ENCODE measurements around the gene PCDH12.
"Not testable (repeated sequence)": the region's sequence is repeated elsewhere in the genome, so short reads cannot be mapped to it uniquely, and the experiment has no call there.

Gene PCDH12

DNA sequence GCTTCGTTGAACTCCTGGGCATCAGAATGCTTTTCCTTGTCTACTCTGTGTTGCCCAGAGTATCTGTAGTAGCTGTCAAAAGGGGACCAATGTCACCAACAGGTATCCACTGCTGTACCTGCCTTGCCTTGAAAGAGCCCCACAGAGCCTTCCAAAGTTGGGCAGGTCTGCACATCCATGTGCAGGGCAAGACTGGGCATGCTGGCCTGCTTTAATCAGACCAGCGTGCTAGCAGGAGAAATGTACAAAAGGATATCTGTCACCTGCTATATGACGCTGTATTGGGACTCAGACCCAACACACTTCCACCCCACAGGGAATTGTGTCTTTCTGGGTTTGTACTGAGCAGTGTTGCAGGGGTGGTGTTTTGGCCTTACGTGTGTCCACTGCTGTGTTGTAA, 22.5 kb downstream of the PCDH12 start:
- FAIRE-seq, result no peak

DNA sequence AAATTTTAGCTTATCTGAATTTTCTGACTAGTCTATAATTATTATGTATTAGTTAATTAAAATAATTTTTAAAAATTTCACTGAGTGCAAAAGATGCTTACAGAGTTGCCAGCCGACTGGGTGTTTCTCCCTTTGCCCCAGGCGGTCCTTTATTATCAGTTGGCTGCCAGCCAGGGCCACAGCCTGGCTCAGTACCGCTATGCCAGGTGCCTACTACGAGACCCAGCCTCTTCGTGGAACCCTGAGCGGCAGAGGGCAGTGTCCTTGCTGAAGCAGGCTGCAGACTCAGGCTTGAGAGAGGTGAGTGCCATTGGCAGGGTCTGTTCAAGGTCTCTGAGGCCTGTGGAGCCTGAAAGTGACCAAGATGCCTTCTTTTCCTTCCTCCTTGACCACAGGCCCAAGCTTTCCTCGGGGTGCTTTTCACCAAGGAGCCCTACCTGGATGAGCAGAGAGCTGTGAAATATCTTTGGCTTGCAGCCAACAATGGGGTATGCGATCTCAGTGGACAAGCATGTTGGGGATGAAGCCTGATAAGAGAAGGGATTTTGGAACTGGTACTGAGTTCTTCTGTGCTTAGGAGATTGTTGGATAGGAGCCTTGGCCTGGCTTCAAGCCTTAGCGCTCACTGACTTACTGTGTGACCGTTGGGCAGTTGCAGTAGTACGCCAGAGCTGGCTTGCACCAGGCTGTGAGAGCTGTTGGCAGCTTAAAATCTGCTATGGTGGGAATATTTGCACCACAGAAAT, 23.7 kb downstream of the PCDH12 start:
- no peak for FAIRE-seq

DNA sequence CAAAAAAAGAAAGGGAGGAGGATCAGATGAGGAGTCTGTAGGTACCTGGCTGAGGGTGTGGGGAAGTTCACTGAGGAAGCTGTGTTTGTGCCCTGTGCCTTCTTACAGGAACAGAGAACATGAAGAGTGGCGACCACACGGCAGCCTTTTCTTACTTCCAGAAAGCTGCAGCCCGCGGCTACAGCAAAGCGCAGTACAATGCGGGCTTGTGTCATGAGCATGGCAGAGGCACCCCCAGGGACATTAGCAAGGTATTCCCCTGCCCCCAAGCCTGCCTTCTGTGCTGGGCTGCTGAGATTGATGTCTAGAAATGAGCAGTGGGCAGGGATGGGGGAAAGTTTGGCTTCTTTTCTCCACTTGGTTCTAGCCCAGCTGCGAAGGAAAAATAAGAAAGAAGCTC, 24.9 kb downstream of the PCDH12 start:
- no peak for FAIRE-seq

DNA sequence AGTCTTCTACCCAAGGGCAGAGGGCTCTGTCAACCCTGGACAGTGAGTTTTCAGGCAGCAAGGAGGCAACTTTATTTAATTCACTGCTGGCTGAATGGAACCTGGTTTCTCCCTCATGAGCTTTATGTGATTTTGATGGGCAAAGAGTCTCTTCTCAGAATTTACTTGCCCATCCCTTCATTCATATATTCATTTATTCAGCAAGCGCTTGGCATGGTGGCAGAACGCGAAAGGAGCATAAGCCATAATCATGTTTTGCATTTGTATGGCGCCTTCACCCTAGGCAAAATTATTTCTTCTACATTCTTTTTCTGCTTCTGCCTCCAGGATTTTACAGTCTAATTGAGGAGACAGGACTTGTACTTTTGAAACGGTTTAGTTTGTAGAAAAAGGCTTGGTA, 26.3 kb downstream of the PCDH12 start:
- no peak for FAIRE-seq

DNA sequence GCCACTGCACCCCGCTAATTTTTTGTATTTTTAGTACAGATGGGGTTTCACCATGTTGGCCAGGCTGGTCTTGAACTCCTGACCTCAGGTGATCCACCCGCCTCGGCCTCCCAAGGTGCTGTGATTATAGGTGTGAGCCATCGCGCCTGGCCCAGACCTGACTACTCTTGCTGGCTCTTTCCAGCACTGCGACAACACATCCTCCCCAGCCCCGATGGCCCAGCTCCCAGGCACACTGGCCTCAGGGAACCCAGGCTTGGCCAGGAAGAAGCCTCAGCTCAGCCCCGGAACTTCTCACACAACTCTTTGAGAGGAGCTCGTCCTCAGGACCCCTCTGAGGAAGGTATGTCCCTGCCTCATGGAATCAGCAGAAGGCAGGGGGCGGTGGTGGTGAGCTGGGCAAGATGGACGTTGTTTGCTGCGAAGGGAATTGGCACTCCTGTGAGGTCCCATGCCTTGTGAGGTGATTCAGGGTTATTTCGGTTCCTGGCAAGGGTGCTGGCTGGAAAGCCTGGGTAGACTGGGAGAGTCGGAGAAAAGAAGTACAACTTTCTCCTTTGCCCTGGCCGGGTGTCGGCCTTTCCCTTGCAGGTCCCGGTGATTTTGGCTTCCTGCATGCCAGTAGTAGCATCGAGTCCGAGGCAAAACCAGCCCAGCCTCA, 28.5 kb downstream of the PCDH12 start:
- FAIRE-seq, result no peak

DNA sequence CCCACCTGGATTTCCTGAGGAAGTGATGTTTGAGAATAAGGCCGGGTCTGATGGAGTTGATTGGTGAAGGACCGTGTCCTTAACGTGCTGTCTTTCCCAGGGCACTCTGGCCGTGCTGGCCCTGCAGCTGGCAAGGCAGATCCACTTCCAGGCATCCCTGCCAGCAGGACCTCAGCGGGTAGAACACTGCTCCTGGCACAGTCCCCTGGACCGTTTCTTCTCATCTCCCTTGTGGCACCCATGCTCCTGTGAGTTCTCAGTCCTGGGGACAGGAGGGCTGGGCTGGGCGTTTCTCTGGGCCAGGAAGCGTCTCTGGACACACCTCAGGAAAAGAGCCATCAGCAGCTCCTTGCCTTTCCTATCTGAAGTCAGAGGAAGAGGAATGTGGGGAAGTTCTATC, 30.0 kb downstream of the PCDH12 start:
- FAIRE-seq, result no peak

DNA sequence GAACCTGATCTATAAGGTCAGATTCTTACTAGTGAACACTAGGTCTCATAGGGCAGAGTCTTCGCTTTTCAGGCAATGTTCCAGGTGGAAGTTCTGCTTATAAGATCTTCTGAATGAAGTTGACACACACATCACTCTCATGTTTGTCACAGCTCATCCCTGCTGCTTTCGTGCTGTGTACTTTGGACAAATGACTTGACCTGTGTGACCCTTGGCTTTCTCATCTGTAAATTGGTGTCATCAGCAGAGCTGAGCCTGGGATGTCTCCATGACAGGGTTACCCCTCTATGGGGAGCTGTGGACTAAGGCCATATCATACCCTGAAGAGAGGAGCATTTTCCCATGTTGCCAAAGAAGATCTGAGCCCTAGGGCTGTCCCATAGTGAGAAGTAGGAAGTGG, 31.6 kb downstream of the PCDH12 start:
- FAIRE-seq, result no peak

DNA sequence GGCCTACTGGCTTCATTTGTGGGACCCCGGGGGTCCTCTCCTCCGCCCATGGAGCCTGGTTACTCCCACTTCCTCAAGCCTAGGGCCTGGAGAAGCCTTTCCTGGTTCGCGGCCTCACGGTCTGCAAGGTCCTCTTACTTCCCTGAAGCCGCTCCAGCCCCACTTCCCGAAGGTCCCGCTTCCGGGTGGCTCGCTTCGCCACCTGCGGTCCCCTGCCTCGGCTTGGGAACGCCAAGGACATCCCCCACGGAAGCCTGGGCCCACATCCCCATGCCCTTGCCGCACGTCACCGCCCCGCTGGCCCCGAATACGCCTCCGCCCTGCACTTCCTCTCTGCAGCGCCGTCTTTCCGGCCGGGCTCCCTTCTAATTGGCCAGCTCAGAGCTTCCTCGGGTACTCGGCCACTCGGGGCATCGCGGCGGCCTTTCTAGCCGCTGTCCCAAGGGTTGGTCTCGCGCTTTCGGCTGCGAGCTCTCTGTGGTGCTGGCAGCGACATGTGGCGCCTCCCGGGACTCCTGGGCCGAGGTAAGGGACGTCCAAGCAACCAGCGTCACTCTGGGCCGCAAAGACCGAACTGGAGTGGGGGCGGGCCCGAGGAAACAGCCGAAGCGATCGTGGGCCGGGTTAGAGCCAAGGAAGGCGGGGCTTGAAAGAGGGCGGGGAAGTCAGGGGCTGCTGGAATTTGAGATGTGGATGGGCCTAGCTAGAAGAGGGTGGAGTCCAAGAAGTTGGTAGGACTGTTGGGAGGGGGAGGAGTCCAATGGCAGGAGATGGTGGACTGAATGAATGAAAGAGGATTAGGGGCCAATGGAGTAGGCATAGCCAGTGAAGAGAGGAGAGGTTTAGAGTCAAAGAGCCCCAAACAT, 34.3 kb downstream of the PCDH12 start, which contains the start of gene DELE1:
TSS of gene DELE1 (plus strand) at position 424 of the 866 bp plus-strand sequence. CDS start at position 495, 71 bp downstream.
- no peak for FAIRE-seq

DNA sequence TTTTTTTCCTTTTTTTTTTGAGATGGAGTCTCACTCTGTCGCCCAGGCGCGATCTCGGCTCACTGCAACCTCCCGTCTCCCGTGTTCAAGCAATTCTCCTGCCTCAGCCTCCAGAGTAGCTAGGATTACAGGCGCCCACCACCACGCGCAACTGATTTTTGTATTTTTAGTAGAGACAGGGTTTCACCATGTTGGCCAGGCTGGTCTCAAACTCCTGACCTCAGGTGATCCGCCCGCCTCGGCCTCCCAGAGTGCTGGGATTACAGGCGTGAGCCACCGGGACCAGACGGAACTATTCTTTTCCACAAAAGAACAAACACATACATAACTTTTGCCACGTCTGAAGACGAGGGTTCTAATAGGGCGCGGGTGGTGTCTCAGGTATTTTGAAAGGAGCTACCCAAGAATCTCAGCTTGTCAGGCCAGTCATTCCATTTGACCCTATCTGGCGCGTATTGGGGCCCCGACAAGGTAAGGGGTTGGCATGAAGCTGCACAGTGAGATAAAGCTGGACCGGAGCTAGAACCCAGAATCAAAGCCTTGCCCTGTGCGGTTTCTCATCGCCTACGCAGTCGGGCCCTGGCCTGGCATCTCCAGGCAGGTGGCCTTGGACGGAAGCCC, 35.1 kb downstream of the PCDH12 start:
- not testable (repeated sequence) for FAIRE-seq

DNA sequence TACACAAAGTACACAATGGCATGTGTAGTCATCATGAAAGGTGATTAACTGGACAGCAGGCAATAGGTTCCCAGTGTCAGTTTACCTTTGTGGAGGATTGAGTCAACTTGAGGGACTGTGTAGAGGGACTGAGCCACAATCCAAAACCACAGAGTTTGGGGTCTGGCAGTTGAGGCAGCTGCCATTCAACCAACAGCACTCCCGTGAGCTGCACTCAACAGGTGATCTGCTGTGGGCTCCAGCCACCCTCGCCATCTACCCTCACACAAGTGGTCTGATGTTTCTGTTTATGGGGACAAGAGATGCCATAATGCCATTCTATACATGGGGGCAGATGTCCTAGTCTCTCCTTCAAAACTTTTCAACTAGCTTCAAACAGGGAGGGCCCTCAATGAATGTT, 37.2 kb downstream of the PCDH12 start:
- FAIRE-seq, result no peak

DNA sequence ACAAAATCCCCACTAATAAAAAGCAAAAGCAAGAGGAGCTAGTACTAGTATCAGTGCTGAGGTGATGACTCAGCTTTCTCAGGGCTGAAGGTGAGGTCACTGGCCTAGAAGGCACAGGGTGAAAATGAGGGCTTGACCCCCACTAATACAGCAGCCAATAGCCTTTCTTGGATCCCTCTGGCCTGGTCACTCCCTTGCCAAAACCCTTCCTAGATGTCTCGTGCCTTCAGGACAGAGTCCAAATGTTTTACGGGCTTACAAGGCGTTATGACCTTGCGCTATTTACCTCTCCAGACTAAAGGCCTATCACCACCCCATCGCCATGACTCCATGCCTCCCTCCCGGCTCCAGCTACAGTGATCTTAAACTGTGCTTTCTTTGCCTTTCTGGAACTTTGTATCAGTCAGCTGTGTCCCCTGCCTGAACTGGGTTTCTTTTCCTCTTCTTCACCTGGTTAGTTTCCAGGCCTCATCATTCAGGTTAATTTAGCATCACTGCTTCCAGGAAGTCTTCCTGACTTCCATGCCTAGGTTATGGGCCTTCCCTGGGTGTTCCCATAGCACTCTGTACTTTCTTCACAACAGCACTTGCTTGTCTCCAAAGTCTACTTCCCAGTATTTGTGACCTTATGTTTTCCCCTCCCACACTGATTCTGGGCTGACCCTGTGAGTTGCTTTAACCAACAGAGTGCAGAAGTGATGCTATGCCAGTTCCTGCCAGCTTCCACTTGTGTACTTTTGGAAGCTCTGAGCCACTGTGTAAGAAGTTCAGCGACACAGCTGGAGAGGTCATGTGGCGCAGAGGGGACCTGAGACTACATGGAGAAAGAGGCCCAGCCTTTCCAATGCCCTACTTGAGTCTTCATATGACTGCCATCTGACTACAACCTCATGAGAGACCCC, 38.5 kb downstream of the PCDH12 start:
- no peak for FAIRE-seq

DNA sequence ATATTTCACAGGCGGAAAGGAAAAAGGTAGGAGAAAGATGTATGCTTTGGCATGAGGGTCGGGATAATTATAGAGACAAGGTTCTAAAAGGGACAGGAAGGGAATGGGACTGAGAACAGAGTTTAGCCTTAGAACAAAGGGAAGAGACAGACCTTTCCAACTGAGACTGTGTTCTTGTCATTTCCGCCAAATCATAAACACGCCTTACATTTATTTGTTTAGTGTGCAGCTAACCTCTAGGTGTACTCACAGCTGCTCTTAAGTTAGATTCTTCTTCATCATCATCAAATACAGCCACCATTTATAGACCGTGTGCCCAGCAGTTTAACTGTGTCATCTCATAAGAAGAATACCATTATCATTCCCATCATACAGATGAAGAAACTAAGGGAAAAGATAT, 40.2 kb downstream of the PCDH12 start:
- no peak for FAIRE-seq

DNA sequence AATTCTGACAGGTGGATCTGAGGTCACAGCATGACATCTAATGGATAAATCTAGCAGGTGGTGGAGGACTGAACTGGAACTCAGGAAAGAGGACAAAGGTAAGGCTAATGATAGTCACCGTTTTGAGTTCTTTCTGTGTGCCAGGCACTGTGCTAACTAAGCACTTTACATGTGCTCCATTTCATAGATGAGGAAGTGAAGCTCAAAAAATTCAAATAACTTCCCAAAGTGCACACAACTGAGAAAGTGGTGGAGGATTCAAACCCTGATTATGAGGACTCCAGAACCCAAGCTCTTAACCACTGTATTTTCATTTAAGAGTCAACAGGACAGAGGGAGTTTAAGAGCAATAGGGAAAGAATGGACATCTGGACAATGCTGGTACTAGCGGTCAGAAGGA, 41.5 kb downstream of the PCDH12 start:
- no peak for FAIRE-seq

DNA sequence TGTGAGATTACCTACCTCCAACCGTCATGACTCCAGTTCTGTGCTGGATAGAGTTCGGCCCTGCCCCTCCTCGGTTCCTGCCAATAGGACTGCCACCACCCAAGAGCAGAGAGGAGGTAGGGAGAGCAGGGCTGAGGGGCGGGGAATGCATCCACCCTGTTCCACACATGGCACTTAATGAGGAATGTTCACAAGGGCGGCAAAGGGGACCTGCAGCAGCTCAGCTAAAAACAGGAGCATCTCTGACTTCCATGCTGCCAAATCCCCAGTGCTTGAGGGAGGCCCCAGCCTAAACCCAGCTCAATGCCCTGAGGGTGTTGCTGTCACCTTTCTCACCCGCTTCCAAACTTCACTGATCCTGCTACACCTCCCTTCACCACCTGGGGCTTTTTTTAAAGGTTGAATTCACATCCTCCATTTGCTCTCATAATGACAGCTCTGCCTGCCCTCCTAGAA, 42.1 kb downstream of the PCDH12 start:
- no peak for FAIRE-seq

DNA sequence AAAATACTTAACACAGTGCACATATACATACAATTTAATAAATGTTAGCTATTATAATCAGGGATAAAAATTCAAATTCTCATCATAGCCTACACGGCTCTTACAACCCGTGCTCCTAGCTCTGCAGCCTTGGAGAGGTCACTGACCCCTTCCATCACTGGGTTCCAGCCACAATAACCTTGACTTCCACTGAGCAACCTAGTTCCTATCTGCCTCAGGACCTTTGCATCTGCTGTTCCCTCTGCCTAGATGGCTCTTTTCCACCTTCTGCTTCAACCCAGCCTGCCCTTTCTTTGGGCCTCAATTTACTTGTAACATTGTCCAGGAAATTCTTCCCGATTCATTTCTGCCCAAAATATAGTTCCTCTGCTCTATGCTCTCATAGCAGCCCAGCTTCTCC, 43.2 kb downstream of the PCDH12 start:
- FAIRE-seq, result no peak

DNA sequence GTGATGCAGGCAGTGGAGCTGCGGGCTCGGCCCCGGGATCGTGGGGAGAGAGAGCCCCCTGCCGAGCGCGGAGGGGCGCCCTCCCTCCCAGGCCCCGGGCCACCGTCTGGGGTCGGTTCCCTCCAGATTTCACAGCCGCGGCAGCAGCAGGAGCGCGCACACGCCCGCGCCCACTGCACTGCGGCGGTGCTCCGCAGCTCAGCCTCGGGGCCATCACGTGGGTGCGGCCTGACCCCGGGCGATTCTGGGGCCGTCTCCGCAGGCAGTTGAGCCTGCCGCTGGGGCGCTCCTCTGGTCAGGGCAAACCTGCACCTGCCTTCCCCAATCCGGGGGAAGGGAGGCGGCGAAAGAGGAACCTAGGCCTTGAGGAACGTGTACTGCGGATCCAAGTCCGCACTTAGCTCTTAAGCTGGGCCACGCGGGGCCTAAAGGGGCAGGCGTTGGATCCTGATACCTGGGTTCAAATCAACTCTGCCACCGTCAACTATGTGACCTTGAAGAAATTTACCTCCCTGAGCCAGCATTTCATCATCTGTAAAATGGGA, 43.7 kb downstream of the PCDH12 start:
- no peak for FAIRE-seq

DNA sequence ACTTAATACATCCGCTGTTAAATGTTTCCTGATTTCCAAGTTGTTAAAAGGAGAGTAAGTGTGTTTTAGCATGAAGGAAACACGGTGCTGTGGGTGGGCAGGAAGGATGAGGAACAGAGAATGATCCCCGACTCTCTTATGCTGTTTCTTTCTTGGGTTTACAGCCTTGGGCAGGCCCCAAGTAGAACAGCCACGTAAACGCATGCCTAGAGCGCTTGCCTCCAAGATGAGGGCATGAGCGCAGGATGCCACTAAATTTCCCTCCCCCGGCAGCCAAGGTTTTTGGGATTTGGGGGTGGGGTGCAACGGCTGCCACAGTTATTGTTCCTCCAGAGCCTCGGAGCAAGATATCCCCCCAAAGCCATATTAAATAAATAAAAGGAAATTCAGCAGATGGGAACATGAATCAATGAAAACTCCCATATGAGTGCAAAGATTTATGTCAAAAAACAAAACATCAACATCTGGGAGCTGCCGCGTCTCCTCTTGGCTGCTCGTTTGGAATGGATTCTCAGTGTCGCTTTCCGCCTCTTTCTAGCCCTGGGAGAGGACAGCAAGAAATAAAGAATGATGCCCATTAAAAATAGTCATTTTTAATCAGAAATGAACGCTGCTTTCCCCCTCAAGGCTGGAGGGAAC, 44.3 kb downstream of the PCDH12 start:
- FAIRE-seq, result no peak

DNA sequence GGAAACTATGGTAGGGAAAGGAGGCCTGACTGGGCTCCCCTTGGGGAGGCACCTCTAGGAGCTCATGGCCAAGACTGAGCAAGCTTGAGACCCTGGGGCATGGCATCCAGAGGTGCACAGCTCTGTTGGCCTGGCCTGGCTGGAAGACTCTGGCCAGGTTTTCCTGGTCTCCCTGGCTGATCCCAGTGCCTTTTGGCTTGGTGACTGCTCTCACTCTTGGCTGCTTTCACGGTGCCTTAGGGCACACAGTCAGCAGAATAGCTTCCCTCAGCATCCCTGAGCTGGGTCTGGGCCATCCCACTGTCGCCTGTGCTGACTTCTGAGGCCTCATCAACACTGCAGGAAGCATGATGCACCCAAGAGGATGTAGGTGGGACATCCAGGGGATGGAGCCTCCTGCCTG, 47.7 kb downstream of the PCDH12 start:
- FAIRE-seq, result no peak

DNA sequence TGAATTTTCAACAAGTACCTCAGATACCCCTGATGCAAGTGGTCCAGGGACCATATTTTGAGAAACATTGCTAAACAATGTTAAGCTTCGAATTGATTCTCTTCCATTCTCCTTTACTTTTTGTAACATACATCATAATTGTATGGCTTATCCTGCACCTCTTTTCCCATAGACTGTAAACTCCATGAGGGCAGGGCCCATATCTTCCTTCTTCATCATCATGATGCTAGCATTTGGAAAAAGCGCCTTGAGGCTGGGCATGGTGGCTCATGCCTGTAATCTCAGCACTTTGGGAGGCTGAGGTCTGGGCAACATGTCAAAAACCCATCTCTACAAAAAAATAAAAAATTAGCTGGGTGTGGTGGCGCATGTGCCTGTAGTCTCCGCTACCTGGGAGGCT, 48.8 kb downstream of the PCDH12 start:
- no peak for FAIRE-seq

DNA sequence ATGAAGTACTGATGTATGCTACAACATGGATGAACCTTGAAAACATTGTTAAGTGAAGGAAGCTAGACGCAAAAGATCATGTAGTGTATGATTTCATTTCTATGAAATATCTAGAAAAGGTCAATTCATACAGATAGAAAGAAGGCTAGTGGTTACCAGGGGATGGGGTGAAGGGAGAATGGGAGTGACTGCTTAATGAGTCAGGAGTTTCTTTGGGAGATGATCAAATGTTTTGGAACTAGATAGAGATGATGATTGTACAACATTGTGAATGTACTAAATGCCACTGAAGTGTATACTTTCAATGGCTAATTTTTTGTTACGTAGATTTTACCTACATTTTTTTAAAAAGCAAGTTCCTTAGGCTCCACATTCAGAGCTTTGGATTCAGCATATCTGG, 49.2 kb downstream of the PCDH12 start:
- FAIRE-seq, result no peak

DNA sequence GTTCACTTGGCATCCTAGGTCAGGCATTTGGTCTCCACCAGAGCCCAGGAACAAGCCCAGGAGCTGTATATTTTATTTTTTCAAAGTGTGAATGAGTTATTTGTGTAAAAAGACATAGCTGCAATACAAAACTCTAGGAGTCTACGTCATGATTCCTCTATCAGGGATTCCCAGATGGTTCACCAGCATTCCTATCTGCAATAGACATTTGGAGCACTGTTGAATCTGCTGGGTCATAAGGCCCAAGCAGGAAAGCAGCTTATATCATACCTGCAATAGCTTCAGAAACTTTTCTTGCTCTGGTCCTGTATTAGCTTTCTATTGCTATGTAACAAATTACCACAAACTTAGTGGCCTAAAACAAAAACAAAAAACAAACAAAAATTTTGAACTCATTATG, 51.0 kb downstream of the PCDH12 start:
- no peak for FAIRE-seq

Data from colon (tissue), 2 donors.